ENCODE data around the gene FILIP1L.
A peak's percentile ranks its signal among the peaks of the same experiment; 100 is the strongest.

The FILIP1L gene

DNA sequence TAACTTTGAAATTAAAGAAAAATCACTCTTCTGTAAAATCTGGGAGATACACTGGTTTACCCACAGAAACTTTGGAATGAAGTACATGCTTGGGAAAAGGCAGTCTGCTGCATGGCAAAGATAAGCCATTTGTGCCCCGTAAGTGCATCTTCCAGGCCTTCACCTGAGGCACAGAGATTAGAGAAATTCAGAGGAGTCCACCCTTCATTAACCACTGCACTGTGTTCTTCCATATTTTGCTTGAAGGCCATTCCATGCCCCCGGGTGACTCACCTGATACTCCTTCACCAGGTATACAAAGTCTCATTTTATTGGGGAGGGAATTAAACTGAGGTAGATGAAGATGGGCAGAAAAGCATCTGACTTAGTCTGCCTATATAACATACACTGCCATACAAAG is 243.6 kb downstream of the FILIP1L start:
- no peaks in the 10 kb centered on the region for H3K27me3 ChIP-seq (replicated peaks in 2 of 5; ENCODE audit: control insufficient read depth in 4 of 5, insufficient read depth in 5 of 5, low read length in 4 of 5)
- H3K9me3 ChIP-seq (ENCODE audit: control extremely low read depth in 1 of 5, control insufficient read depth in 4 of 5, insufficient read depth in 2 of 5, low read depth in 1 of 5, low read length in 4 of 5), result no peaks in the 10 kb centered on the region
- ChIA-PET POLR2A (interaction anchor here (0.6 kb wide), 1 partner anchor 33 kb away, joined by 6 read pairs; no protein-coding TSS in a partner anchor), CTCF (interaction anchor here (0.6 to 2.7 kb wide), 5 partner anchors 11 to 304 kb away, joined by 3 to 10 read pairs (median 4); no protein-coding TSS in a partner anchor)
- peaks cover 11 to 38% (median 21%) of the 10 kb centered on the region in 4 experiments for H3K4me1 ChIP-seq (ENCODE audit: control extremely low read depth in 1 of 4, control insufficient read depth in 4 of 4, insufficient read depth in 4 of 4, low read length in 3 of 4)
- WGBS (ENCODE audit: insufficient coverage), result 89% methylated on average over 1 of the region's 2 CpGs
- no peak for DNase-seq
- H3K4me3 ChIP-seq (ENCODE audit: control insufficient read depth in 1 of 7, extremely low read depth in 1 of 7, insufficient read depth in 4 of 7, low read depth in 2 of 7, low read length in 6 of 7), result no peak overlapping the region
- H3K27ac ChIP-seq (ENCODE audit: insufficient read depth in 1 of 2, low read depth in 1 of 2, low read length in 2 of 2, poor library complexity in 1 of 2, severe bottlenecking in 2 of 2), result no peak overlapping the region
- H3K36me3 ChIP-seq (ENCODE audit: control insufficient read depth in 4 of 4, insufficient read depth in 4 of 4, low read length in 3 of 4), result peaks cover 0 to 2% (median 0%) of the 10 kb centered on the region in 4 experiments

DNA sequence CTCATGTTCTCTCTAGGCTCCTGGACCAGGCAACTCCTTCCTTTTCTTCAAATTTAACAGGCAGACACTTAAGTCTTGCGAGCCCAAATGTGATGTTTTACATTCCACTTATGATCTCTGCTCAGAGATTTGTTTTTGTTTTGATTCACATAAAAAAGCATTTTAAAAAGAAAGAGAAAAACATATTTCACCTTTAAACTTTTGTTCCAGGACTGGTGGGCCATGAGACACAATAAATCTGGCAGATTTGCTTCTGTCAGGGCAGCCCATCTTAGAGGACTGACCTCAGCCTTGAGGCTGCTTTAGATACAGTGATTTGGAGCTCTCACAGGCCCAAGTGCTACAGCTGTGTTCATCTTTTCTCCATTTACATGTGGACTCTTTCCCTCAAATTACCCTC is 244.7 kb downstream of the FILIP1L start:
- no peaks in the 10 kb centered on the region for H3K9me3 ChIP-seq (ENCODE audit: control extremely low read depth in 1 of 5, control insufficient read depth in 4 of 5, insufficient read depth in 2 of 5, low read depth in 1 of 5, low read length in 4 of 5)
- H3K27me3 ChIP-seq (replicated peaks in 2 of 5; ENCODE audit: control insufficient read depth in 4 of 5, insufficient read depth in 5 of 5, low read length in 4 of 5), result no peaks in the 10 kb centered on the region
- DNase-seq, result no peak
- H3K4me1 ChIP-seq (ENCODE audit: control extremely low read depth in 1 of 4, control insufficient read depth in 4 of 4, insufficient read depth in 4 of 4, low read length in 3 of 4), result peaks cover 8 to 38% (median 14%) of the 10 kb centered on the region in 4 experiments
- no peak overlapping the region for H3K4me3 ChIP-seq (ENCODE audit: control insufficient read depth in 1 of 7, extremely low read depth in 1 of 7, insufficient read depth in 4 of 7, low read depth in 2 of 7, low read length in 6 of 7)
- ChIA-PET CTCF (interaction anchor here (1.3 to 2.7 kb wide), 2 partner anchors 10 to 19 kb away, joined by 3 to 10 read pairs; no protein-coding TSS in a partner anchor), POLR2A (no interaction called here)
- no peak overlapping the region for H3K27ac ChIP-seq (ENCODE audit: insufficient read depth in 1 of 2, low read depth in 1 of 2, low read length in 2 of 2, poor library complexity in 1 of 2, severe bottlenecking in 2 of 2)
- H3K36me3 ChIP-seq (ENCODE audit: control insufficient read depth in 4 of 4, insufficient read depth in 4 of 4, low read length in 3 of 4), result peaks cover 0 to 2% (median 0%) of the 10 kb centered on the region in 4 experiments
- WGBS (ENCODE audit: insufficient coverage), result no CpG with 5 or more reads among the region's 1 CpG

DNA sequence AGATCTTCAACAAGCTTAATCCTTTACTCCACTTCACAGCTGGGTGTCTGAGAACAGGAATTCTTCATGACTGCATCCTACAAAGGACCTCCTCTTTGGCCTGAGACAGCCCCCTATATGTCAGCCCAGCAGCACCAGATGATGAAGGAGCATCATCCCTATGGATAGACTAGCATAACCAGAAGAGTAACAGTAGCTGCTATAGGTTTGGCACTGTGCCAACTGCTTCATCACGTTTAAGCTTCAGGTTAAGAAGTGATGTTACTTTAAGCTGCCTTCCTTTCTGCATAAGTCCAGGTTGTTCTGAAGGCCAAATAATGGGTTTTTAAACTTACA is 246.0 kb downstream of the FILIP1L start:
- H3K4me1 ChIP-seq (ENCODE audit: control extremely low read depth in 1 of 4, control insufficient read depth in 4 of 4, insufficient read depth in 4 of 4, low read length in 3 of 4), result peaks cover 8 to 27% (median 14%) of the 10 kb centered on the region in 4 experiments
- CTCF ChIA-PET, result interaction anchor here (1.0 to 1.7 kb wide), 3 partner anchors 25 to 389 kb away, joined by 3 to 5 read pairs (median 3); no protein-coding TSS in a partner anchor
- no peaks in the 10 kb centered on the region for H3K9me3 ChIP-seq (ENCODE audit: control extremely low read depth in 1 of 5, control insufficient read depth in 4 of 5, insufficient read depth in 2 of 5, low read depth in 1 of 5, low read length in 4 of 5)
- POLR2A ChIA-PET, result no interaction called here
- WGBS (ENCODE audit: insufficient coverage), result 13% methylated on average over 1 of the region's 1 CpG
- H3K27ac ChIP-seq (ENCODE audit: insufficient read depth in 1 of 2, low read depth in 1 of 2, low read length in 2 of 2, poor library complexity in 1 of 2, severe bottlenecking in 2 of 2), result no peak overlapping the region
- H3K36me3 ChIP-seq (ENCODE audit: control insufficient read depth in 4 of 4, insufficient read depth in 4 of 4, low read length in 3 of 4), result peaks cover 0 to 2% (median 0%) of the 10 kb centered on the region in 4 experiments
- no peaks in the 10 kb centered on the region for H3K27me3 ChIP-seq (replicated peaks in 2 of 5; ENCODE audit: control insufficient read depth in 4 of 5, insufficient read depth in 5 of 5, low read length in 4 of 5)
- no peak overlapping the region for H3K4me3 ChIP-seq (ENCODE audit: control insufficient read depth in 1 of 7, extremely low read depth in 1 of 7, insufficient read depth in 4 of 7, low read depth in 2 of 7, low read length in 6 of 7)
- peak in 2 of 3 donors; percentile 38 to 39 for DNase-seq

DNA sequence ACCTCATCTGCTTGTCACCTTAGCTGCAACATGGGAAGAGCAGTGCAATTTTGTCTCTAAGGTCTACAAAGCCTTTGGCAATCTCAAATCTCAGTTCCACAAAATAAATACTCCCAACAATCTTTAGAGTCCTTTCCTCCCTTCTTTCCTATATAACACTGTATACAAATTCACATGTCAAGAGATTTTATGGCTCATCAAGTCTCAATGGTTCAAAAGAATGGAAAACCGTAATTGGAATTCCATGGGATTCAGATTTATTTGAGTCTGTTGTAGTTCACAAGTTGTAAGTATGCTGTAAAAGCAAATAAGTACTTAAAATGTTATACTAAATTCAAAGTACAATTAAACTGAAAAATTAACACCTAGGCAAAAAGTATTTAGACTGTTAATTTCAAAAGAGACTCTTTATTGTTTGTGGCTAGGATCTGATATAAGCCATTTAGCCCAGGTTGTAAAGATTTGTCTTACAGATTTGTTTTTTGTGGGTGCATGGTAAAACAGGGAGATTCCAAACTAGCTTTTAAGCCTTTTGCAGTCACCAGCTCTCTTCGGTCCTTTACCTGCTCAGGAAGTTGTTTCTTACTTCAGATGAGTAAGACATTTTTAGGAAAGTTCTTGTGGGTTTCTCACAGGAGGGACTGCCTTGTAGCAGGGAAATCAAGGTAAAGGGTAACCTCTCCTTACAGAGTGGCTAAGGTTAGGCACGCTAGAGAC is 246.5 kb downstream of the FILIP1L start:
- ChIA-PET CTCF (interaction anchor here (1.0 to 1.7 kb wide), 4 partner anchors 23 to 389 kb away, joined by 3 to 5 read pairs (median 4); no protein-coding TSS in a partner anchor), POLR2A (no interaction called here)
- DNase-seq, result no peak
- no peak overlapping the region for H3K4me3 ChIP-seq (ENCODE audit: control insufficient read depth in 1 of 7, extremely low read depth in 1 of 7, insufficient read depth in 4 of 7, low read depth in 2 of 7, low read length in 6 of 7)
- WGBS (ENCODE audit: insufficient coverage), result 91% methylated on average over 2 of the region's 3 CpGs
- H3K27ac ChIP-seq (ENCODE audit: insufficient read depth in 1 of 2, low read depth in 1 of 2, low read length in 2 of 2, poor library complexity in 1 of 2, severe bottlenecking in 2 of 2), result no peak overlapping the region
- H3K4me1 ChIP-seq (ENCODE audit: control extremely low read depth in 1 of 4, control insufficient read depth in 4 of 4, insufficient read depth in 4 of 4, low read length in 3 of 4), result peaks cover 8 to 27% (median 14%) of the 10 kb centered on the region in 4 experiments
- no peaks in the 10 kb centered on the region for H3K27me3 ChIP-seq (replicated peaks in 2 of 5; ENCODE audit: control insufficient read depth in 4 of 5, insufficient read depth in 5 of 5, low read length in 4 of 5)
- peaks cover 0 to 6% (median 2%) of the 10 kb centered on the region in 4 experiments for H3K36me3 ChIP-seq (ENCODE audit: control insufficient read depth in 4 of 4, insufficient read depth in 4 of 4, low read length in 3 of 4)
- H3K9me3 ChIP-seq (ENCODE audit: control extremely low read depth in 1 of 5, control insufficient read depth in 4 of 5, insufficient read depth in 2 of 5, low read depth in 1 of 5, low read length in 4 of 5), result no peaks in the 10 kb centered on the region

DNA sequence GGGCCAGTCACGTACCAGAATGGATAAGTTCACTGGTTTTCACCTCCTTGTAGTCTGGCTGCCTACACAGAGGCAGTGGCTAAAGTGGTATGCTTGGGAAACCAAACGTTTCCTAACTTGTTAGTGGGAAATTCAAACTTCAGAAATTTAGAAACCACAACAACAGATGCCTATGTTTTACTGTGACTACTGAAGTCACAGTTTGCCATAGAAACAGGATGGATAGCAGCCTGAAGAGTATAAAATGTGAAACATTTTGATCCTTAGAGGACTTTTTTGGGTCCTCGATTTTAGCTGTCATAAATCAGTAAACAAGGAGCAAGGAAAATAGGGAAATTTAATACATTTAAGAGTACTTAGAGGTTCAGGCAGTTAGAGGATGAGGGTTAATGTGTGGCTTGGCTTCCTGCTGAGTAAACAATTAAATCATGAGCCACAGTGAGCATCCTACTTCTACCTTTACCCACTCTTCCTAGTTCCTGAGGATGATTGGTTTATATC is 248.0 kb downstream of the FILIP1L start:
- Histone ChIP-seq H3K27me3 (replicated peaks in 2 of 5; ENCODE audit: control insufficient read depth in 4 of 5, insufficient read depth in 5 of 5, low read length in 4 of 5) (no peaks in the 10 kb centered on the region), H3K27ac (ENCODE audit: insufficient read depth in 1 of 2, low read depth in 1 of 2, low read length in 2 of 2, poor library complexity in 1 of 2, severe bottlenecking in 2 of 2) (no peak overlapping the region), H3K4me1 (ENCODE audit: control extremely low read depth in 1 of 4, control insufficient read depth in 4 of 4, insufficient read depth in 4 of 4, low read length in 3 of 4) (peaks cover 8 to 20% (median 14%) of the 10 kb centered on the region in 4 experiments), H3K36me3 (ENCODE audit: control insufficient read depth in 4 of 4, insufficient read depth in 4 of 4, low read length in 3 of 4) (peaks cover 0 to 8% (median 2%) of the 10 kb centered on the region in 4 experiments), H3K4me3 (ENCODE audit: control insufficient read depth in 1 of 7, extremely low read depth in 1 of 7, insufficient read depth in 4 of 7, low read depth in 2 of 7, low read length in 6 of 7) (peak overlapping the region in 1 of 7 experiments; percentile 4), H3K9me3 (ENCODE audit: control extremely low read depth in 1 of 5, control insufficient read depth in 4 of 5, insufficient read depth in 2 of 5, low read depth in 1 of 5, low read length in 4 of 5) (no peaks in the 10 kb centered on the region)
- DNase-seq, result peak in 2 of 3 donors; percentile 67 to 69
- 0% methylated on average over 1 of the region's 3 CpGs for WGBS (ENCODE audit: insufficient coverage)
- CTCF ChIA-PET, result interaction anchor here (1.7 kb wide), 1 partner anchor 22 kb away, joined by 4 read pairs; no protein-coding TSS in a partner anchor
- POLR2A ChIA-PET, result no interaction called here

DNA sequence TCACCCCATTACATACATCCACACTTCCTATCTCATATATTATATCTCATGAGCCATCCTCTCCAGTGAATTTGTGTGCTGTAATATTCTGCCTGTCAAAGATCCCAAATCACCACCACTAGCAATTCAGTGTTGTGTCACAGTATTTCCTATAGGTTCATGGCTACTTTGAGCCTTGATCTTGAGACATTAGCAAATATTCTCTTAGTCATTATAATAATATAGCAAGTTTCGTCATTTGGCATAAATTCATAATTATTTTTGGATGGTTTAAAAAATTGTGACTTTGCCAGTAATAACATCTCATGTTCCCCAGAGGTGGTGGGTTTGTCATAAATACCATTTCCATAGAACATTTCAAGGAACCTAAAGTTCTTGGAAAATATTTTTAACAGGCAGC is 249.0 kb downstream of the FILIP1L start:
- POLR2A ChIA-PET, result no interaction called here
- no peak for DNase-seq
- Histone ChIP-seq H3K4me1 (ENCODE audit: control extremely low read depth in 1 of 4, control insufficient read depth in 4 of 4, insufficient read depth in 4 of 4, low read length in 3 of 4) (peaks cover 8 to 20% (median 14%) of the 10 kb centered on the region in 4 experiments), H3K9me3 (ENCODE audit: control extremely low read depth in 1 of 5, control insufficient read depth in 4 of 5, insufficient read depth in 2 of 5, low read depth in 1 of 5, low read length in 4 of 5) (no peaks in the 10 kb centered on the region), H3K27me3 (replicated peaks in 2 of 5; ENCODE audit: control insufficient read depth in 4 of 5, insufficient read depth in 5 of 5, low read length in 4 of 5) (no peaks in the 10 kb centered on the region), H3K4me3 (ENCODE audit: control insufficient read depth in 1 of 7, extremely low read depth in 1 of 7, insufficient read depth in 4 of 7, low read depth in 2 of 7, low read length in 6 of 7) (no peak overlapping the region), H3K27ac (ENCODE audit: insufficient read depth in 1 of 2, low read depth in 1 of 2, low read length in 2 of 2, poor library complexity in 1 of 2, severe bottlenecking in 2 of 2) (no peak overlapping the region), H3K36me3 (ENCODE audit: control insufficient read depth in 4 of 4, insufficient read depth in 4 of 4, low read length in 3 of 4) (peaks cover 0 to 8% (median 2%) of the 10 kb centered on the region in 4 experiments)
- CTCF ChIA-PET, result no interaction called here
- WGBS (ENCODE audit: insufficient coverage), result no CpG with 5 or more reads among the region's 1 CpG

DNA sequence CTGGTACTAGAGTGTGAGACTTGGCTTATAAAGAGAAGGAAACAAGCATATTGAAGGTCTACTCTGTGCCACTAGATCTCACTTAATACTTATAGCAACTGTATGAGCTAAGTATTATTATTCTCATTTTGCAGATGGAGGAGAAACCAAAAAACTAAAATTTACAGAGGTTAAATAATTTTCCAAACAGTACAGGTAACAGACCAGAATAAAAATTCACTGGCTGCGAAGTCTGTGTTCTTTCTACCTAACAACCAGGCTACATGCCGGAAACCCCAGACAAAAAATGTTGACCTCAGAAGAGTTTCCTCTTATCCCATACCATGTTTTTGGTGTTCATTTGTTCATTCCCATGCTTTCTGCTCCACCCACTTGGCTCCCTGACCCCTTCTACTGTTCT is 250.0 kb downstream of the FILIP1L start:
- WGBS (ENCODE audit: insufficient coverage), result 100% methylated on average over 2 of the region's 2 CpGs
- POLR2A ChIA-PET, result no interaction called here
- CTCF ChIA-PET, result interaction anchor here (1.1 kb wide), 1 partner anchor 20 kb away, joined by 3 read pairs; no protein-coding TSS in a partner anchor

More for the DNA sequence above, 250.0 kb downstream of the FILIP1L start:
- no peak for DNase-seq
- Histone ChIP-seq H3K36me3 (ENCODE audit: control insufficient read depth in 4 of 4, insufficient read depth in 4 of 4, low read length in 3 of 4) (peaks cover 0 to 8% (median 2%) of the 10 kb centered on the region in 4 experiments), H3K4me3 (ENCODE audit: control insufficient read depth in 1 of 7, extremely low read depth in 1 of 7, insufficient read depth in 4 of 7, low read depth in 2 of 7, low read length in 6 of 7) (no peak overlapping the region), H3K9me3 (ENCODE audit: control extremely low read depth in 1 of 5, control insufficient read depth in 4 of 5, insufficient read depth in 2 of 5, low read depth in 1 of 5, low read length in 4 of 5) (no peaks in the 10 kb centered on the region), H3K27me3 (replicated peaks in 2 of 5; ENCODE audit: control insufficient read depth in 4 of 5, insufficient read depth in 5 of 5, low read length in 4 of 5) (no peaks in the 10 kb centered on the region), H3K27ac (ENCODE audit: insufficient read depth in 1 of 2, low read depth in 1 of 2, low read length in 2 of 2, poor library complexity in 1 of 2, severe bottlenecking in 2 of 2) (no peak overlapping the region), H3K4me1 (ENCODE audit: control extremely low read depth in 1 of 4, control insufficient read depth in 4 of 4, insufficient read depth in 4 of 4, low read length in 3 of 4) (peaks cover 8 to 20% (median 14%) of the 10 kb centered on the region in 4 experiments)

All from common myeloid progenitor, CD34-positive (primary cell).